ENCODE results near the gene COQ3. TPM values are rescaled to one million over a fixed set of nuclear protein-coding genes. Genes with fewer than 3 reads are reported as not detected.

Gene COQ3
- 12.9 and 13.7 TPM in 2 replicates for total RNA-seq

- no peaks in the 10 kb centered on the region for H3K27me3 Mint-ChIP-seq (ENCODE audit: low read depth)
- no peaks in the 10 kb centered on the region for H3K9me3 Mint-ChIP-seq
- DNase-seq (ENCODE audit: low spot score), result peak; percentile 65
- peak within 1 kb of the TSS; percentile 91 for H3K4me3 Mint-ChIP-seq (ENCODE audit: low read depth)
- peak within 1 kb of the TSS; percentile 88 for H3K27ac Mint-ChIP-seq
- peaks cover 5% of the 10 kb centered on the region for H3K36me3 Mint-ChIP-seq (ENCODE audit: low read depth)
- intact Hi-C loops (cut with micrococcal nuclease), result loop anchor here (1.0 to 5.0 kb wide), 4 partner anchors 17 to 64 kb away; partner anchors contain the start of genes FAXC and PNISR
- peaks cover 6% of the 10 kb centered on the region for H3K4me1 Mint-ChIP-seq (ENCODE audit: low read depth)
Measured at GRCh38 chr6:99393698-99394531, at the start of gene COQ3. COQ3 (minus strand) TSS chr6:99394195; CDS start chr6:99394179, 16 bp downstream.

GRCh38 chr6:99434702-99435530 is 40.9 kb upstream of the COQ3 start:
- H3K27ac Mint-ChIP-seq, result no peak overlapping the region
- H3K4me3 Mint-ChIP-seq (ENCODE audit: low read depth), result no peak overlapping the region
- peaks cover 2% of the 10 kb centered on the region for H3K4me1 Mint-ChIP-seq (ENCODE audit: low read depth)
- intact Hi-C loops (cut with micrococcal nuclease), result no loop called here
- H3K27me3 Mint-ChIP-seq (ENCODE audit: low read depth), result no peaks in the 10 kb centered on the region
- no peak for DNase-seq (ENCODE audit: low spot score)
- H3K9me3 Mint-ChIP-seq, result no peaks in the 10 kb centered on the region
- peaks cover 11% of the 10 kb centered on the region for H3K36me3 Mint-ChIP-seq (ENCODE audit: low read depth)

GRCh38 chr6:99432877-99433276 is 38.9 kb upstream of the COQ3 start:
- Mint-ChIP-seq H3K4me1 (ENCODE audit: low read depth) (peaks cover 7% of the 10 kb centered on the region), H3K27ac (no peak overlapping the region), H3K9me3 (no peaks in the 10 kb centered on the region), H3K27me3 (ENCODE audit: low read depth) (no peaks in the 10 kb centered on the region), H3K36me3 (ENCODE audit: low read depth) (peaks cover 11% of the 10 kb centered on the region), H3K4me3 (ENCODE audit: low read depth) (no peak overlapping the region)
- DNase-seq (ENCODE audit: low spot score), result no peak
- intact Hi-C loops (cut with micrococcal nuclease), result no loop called here

GRCh38 chr6:99431901-99432300 is 37.9 kb upstream of the COQ3 start:
- intact Hi-C loops (cut with micrococcal nuclease), result no loop called here
- H3K27me3 Mint-ChIP-seq (ENCODE audit: low read depth), result no peaks in the 10 kb centered on the region
- peaks cover 20% of the 10 kb centered on the region for H3K36me3 Mint-ChIP-seq (ENCODE audit: low read depth)
- H3K4me1 Mint-ChIP-seq (ENCODE audit: low read depth), result peaks cover 16% of the 10 kb centered on the region
- no peak overlapping the region for H3K27ac Mint-ChIP-seq
- H3K9me3 Mint-ChIP-seq, result no peaks in the 10 kb centered on the region
- H3K4me3 Mint-ChIP-seq (ENCODE audit: low read depth), result no peak overlapping the region
- no peak for DNase-seq (ENCODE audit: low spot score)

GRCh38 chr6:99427988-99428387 is 34.0 kb upstream of the COQ3 start:
- Mint-ChIP-seq H3K27me3 (ENCODE audit: low read depth) (no peaks in the 10 kb centered on the region), H3K4me1 (ENCODE audit: low read depth) (peaks cover 35% of the 10 kb centered on the region), H3K36me3 (ENCODE audit: low read depth) (peaks cover 34% of the 10 kb centered on the region), H3K27ac (no peak overlapping the region), H3K9me3 (no peaks in the 10 kb centered on the region), H3K4me3 (ENCODE audit: low read depth) (no peak overlapping the region)
- intact Hi-C loops (cut with micrococcal nuclease), result no loop called here
- DNase-seq (ENCODE audit: low spot score), result no peak

GRCh38 chr6:99426451-99426757 is 32.4 kb upstream of the COQ3 start:
- Mint-ChIP-seq H3K27me3 (ENCODE audit: low read depth) (no peaks in the 10 kb centered on the region), H3K4me1 (ENCODE audit: low read depth) (peaks cover 44% of the 10 kb centered on the region)

GRCh38 chr6:99425647-99426450 is 31.9 kb upstream of the COQ3 start:
- no peaks in the 10 kb centered on the region for H3K27me3 Mint-ChIP-seq (ENCODE audit: low read depth)
- peak overlapping the region; percentile 100 for H3K27ac Mint-ChIP-seq
- peaks cover 50% of the 10 kb centered on the region for H3K4me1 Mint-ChIP-seq (ENCODE audit: low read depth)
- H3K36me3 Mint-ChIP-seq (ENCODE audit: low read depth), result peaks cover 46% of the 10 kb centered on the region
- DNase-seq (ENCODE audit: low spot score), result no peak
- peak overlapping the region; percentile 98 for H3K4me3 Mint-ChIP-seq (ENCODE audit: low read depth)
- intact Hi-C loops (cut with micrococcal nuclease), result loop anchor here (1.0 to 2.0 kb wide), 6 partner anchors 19 to 142 kb away; partner anchors contain the start of genes CCNC, COQ3 and USP45
- no peaks in the 10 kb centered on the region for H3K9me3 Mint-ChIP-seq

More at GRCh38 chr6:99426451-99426757, 32.4 kb upstream of the COQ3 start:
- peak overlapping the region; percentile 98 for H3K4me3 Mint-ChIP-seq (ENCODE audit: low read depth)
- H3K27ac Mint-ChIP-seq, result peak overlapping the region; percentile 100
- intact Hi-C loops (cut with micrococcal nuclease), result no loop called here
- DNase-seq (ENCODE audit: low spot score), result no peak
- H3K9me3 Mint-ChIP-seq, result no peaks in the 10 kb centered on the region
- H3K36me3 Mint-ChIP-seq (ENCODE audit: low read depth), result peaks cover 45% of the 10 kb centered on the region

- H3K9me3 Mint-ChIP-seq, result no peaks in the 10 kb centered on the region
- no peaks in the 10 kb centered on the region for H3K27me3 Mint-ChIP-seq (ENCODE audit: low read depth)
- peaks cover 53% of the 10 kb centered on the region for H3K36me3 Mint-ChIP-seq (ENCODE audit: low read depth)
- peaks cover 52% of the 10 kb centered on the region for H3K4me1 Mint-ChIP-seq (ENCODE audit: low read depth)
- H3K4me3 Mint-ChIP-seq (ENCODE audit: low read depth), result peak within 1 kb of the TSS; percentile 98
- peak; percentile 87 for DNase-seq (ENCODE audit: low spot score)
- intact Hi-C loops (cut with micrococcal nuclease), result loop anchor here (1.0 to 5.0 kb wide), 7 partner anchors 18 to 478 kb away; partner anchors contain the start of genes CCNC, COQ3, FBXL4 and USP45
- peak within 1 kb of the TSS; percentile 100 for H3K27ac Mint-ChIP-seq
Measured at GRCh38 chr6:99424761-99425646, 31.0 kb upstream of the COQ3 start, which contains the start of gene PNISR. PNISR (minus strand) TSS chr6:99425308; CDS start chr6:99414659, 10,649 bp downstream.

GRCh38 chr6:99424022-99424421 is 30.0 kb upstream of the COQ3 start:
- H3K4me3 Mint-ChIP-seq (ENCODE audit: low read depth), result peak overlapping the region; percentile 98
- peaks cover 52% of the 10 kb centered on the region for H3K4me1 Mint-ChIP-seq (ENCODE audit: low read depth)

GRCh38 chr6:99422912-99423311 is 28.9 kb upstream of the COQ3 start:
- H3K27me3 Mint-ChIP-seq (ENCODE audit: low read depth), result no peaks in the 10 kb centered on the region
- peak overlapping the region; percentile 98 for H3K4me3 Mint-ChIP-seq (ENCODE audit: low read depth)
- H3K4me1 Mint-ChIP-seq (ENCODE audit: low read depth), result peaks cover 51% of the 10 kb centered on the region
- H3K36me3 Mint-ChIP-seq (ENCODE audit: low read depth), result peaks cover 52% of the 10 kb centered on the region
- no peaks in the 10 kb centered on the region for H3K9me3 Mint-ChIP-seq
- no peak overlapping the region for H3K27ac Mint-ChIP-seq
- no peak for DNase-seq (ENCODE audit: low spot score)
- intact Hi-C loops (cut with micrococcal nuclease), result loop anchor here (5.0 kb wide), 1 partner anchor 476 kb away; the partner anchor contains the start of gene FBXL4

More at GRCh38 chr6:99424022-99424421, 30.0 kb upstream of the COQ3 start:
- Mint-ChIP-seq H3K36me3 (ENCODE audit: low read depth) (peaks cover 53% of the 10 kb centered on the region), H3K9me3 (no peaks in the 10 kb centered on the region), H3K27me3 (ENCODE audit: low read depth) (no peaks in the 10 kb centered on the region), H3K27ac (peak overlapping the region; percentile 35)
- DNase-seq (ENCODE audit: low spot score), result no peak
- intact Hi-C loops (cut with micrococcal nuclease), result loop anchor here (2.0 to 5.0 kb wide), 3 partner anchors 17 to 477 kb away; partner anchors contain the start of gene FBXL4

- intact Hi-C loops (cut with micrococcal nuclease), result no loop called here
- Mint-ChIP-seq H3K4me1 (ENCODE audit: low read depth) (peaks cover 29% of the 10 kb centered on the region), H3K9me3 (no peaks in the 10 kb centered on the region), H3K4me3 (ENCODE audit: low read depth) (no peak overlapping the region), H3K27ac (no peak overlapping the region), H3K36me3 (ENCODE audit: low read depth) (peaks cover 46% of the 10 kb centered on the region), H3K27me3 (ENCODE audit: low read depth) (no peaks in the 10 kb centered on the region)
- DNase-seq (ENCODE audit: low spot score), result no peak
Measured at GRCh38 chr6:99416892-99417767, 23.1 kb upstream of the COQ3 start.

Data from activated T-helper 2 cell treated with anti-CD3 and anti-CD28 coated beads, Interferon-gamma antibody, Interleukin-2, Interleukin-4, amounts not matched to agents 10 μg/mL and 5 μg/mL and 100 μg/mL, durations not matched to agents 14 hours and 24 hours and 36 hours (primary cell).